Measurements from ENCODE around the gene CFAP46. TPM values are rescaled to one million over a fixed set of nuclear protein-coding genes. Genes with fewer than 3 reads are reported as not detected.
A peak's percentile ranks its signal among the peaks of the same experiment; 100 is the strongest.

CFAP46 gene
- total RNA-seq, 1 donor from 2014 or later = 1.6 TPM

DNA sequence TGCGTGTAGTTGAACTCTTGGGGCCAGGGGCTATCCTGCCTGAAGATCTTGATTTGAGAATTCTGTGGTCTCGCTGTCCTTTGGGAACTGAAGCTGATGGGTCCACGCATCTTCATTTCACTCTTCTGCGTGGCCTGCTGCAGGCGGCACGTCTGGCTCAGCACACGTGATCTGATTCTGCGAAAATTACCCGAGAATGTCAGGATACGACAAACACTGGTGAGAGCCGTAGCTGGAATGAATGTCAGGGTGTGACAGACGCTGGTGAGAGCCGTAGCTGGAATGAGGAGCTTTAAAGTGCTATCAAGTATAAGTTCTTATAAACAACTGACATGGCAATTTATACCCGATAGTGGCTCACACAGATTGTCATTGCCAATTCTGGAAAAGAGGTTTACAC is 44.6 kb upstream of the CFAP46 start:
- TF ChIP-seq CTCF (IDR thresholded peaks at IDR 0.05) = no peak
- no peak for TF ChIP-seq EZH2 (IDR thresholded peaks at IDR 0.05)
- TF ChIP-seq EZH2phosphoT487 (IDR thresholded peaks at IDR 0.05) = no peak
- H3F3A ChIP-seq (ENCODE audit: low read depth) = peaks cover 4% of the 10 kb centered on the region
- DNase-seq (ENCODE audit: low spot score) = no peak
- H3K9me3 ChIP-seq (ENCODE audit: low read depth) = no peaks in the 10 kb centered on the region
- H3K79me2 ChIP-seq (ENCODE audit: low read depth) = no peaks in the 10 kb centered on the region
- H3K9ac ChIP-seq = no peak overlapping the region
- Mint-ChIP-seq H3K27ac (peak overlapping the region; percentile 74), H3K4me3 (peak overlapping the region; percentile 50), H3K9me3 (no peaks in the 10 kb centered on the region), H3K4me1 (peaks cover 28% of the 10 kb centered on the region), H3K36me3 (no peaks in the 10 kb centered on the region), H3K27me3 (ENCODE audit: insufficient read depth, low read depth) (peaks cover 11% of the 10 kb centered on the region)
- H3K36me3 ChIP-seq = no peaks in the 10 kb centered on the region
- H3K27me3 ChIP-seq = peaks cover 5% of the 10 kb centered on the region
- no peak overlapping the region for H3K27ac ChIP-seq
- H3K4me1 ChIP-seq = peaks cover 5% of the 10 kb centered on the region
- H2AFZ ChIP-seq (replicated peaks) = no peak overlapping the region
- no peaks in the 10 kb centered on the region for H4K20me1 ChIP-seq (ENCODE audit: low read depth)
- no peak overlapping the region for H3K4me3 ChIP-seq
- H3K4me2 ChIP-seq = no peak overlapping the region

GRCh38 chr10:132986576-132986975 is 44.2 kb upstream of the CFAP46 start:
- no peaks in the 10 kb centered on the region for H3K36me3 Mint-ChIP-seq
- H3K4me1 Mint-ChIP-seq = peaks cover 26% of the 10 kb centered on the region

DNA sequence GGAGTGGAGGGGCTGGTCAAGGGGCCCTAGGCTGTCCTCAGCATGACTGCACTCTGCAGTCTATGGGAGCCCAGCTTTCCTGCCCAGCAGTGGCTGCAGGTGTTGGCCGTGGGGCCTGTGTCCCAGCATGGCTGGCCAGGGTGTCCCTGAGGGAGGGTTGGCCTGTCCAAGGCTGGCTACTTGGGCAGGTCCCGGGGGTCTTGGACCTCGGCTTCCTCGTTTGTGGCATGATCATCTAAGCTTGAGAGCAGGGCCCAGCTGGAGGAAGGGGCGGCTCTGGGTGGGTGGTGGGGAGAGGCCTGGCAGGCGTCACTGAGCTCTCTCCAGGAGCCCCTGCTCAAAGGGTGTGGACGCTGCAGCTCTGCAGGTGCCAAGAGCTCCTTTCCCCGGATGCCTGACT is 43.7 kb upstream of the CFAP46 start:
- Histone ChIP-seq H3K79me2 (ENCODE audit: low read depth) (no peaks in the 10 kb centered on the region), H3K27me3 (peaks cover 5% of the 10 kb centered on the region), H3K9ac (no peak overlapping the region), H4K20me1 (ENCODE audit: low read depth) (no peaks in the 10 kb centered on the region), H3K4me2 (no peak overlapping the region), H3K36me3 (no peaks in the 10 kb centered on the region), H3F3A (ENCODE audit: low read depth) (peaks cover 4% of the 10 kb centered on the region), H3K4me3 (no peak overlapping the region), H3K27ac (no peak overlapping the region), H3K4me1 (peaks cover 5% of the 10 kb centered on the region), H3K9me3 (ENCODE audit: low read depth) (no peaks in the 10 kb centered on the region), H2AFZ (replicated peaks) (no peak overlapping the region)
- H3K4me1 Mint-ChIP-seq = peaks cover 23% of the 10 kb centered on the region
- DNase-seq (ENCODE audit: low spot score) = no peak
- H3K36me3 Mint-ChIP-seq = no peaks in the 10 kb centered on the region
- H3K27ac Mint-ChIP-seq = no peak overlapping the region
- no peaks in the 10 kb centered on the region for H3K9me3 Mint-ChIP-seq
- H3K4me3 Mint-ChIP-seq = no peak overlapping the region
- no peak for TF ChIP-seq CTCF (IDR thresholded peaks at IDR 0.05)
- no peak for TF ChIP-seq EZH2 (IDR thresholded peaks at IDR 0.05)
- no peak for TF ChIP-seq EZH2phosphoT487 (IDR thresholded peaks at IDR 0.05)
- peaks cover 13% of the 10 kb centered on the region for H3K27me3 Mint-ChIP-seq (ENCODE audit: insufficient read depth, low read depth)

More at GRCh38 chr10:132986576-132986975, 44.2 kb upstream of the CFAP46 start:
- H3K4me3 Mint-ChIP-seq = no peak overlapping the region
- no peaks in the 10 kb centered on the region for H3K9me3 Mint-ChIP-seq
- Histone ChIP-seq H3K9me3 (ENCODE audit: low read depth) (no peaks in the 10 kb centered on the region), H2AFZ (replicated peaks) (no peak overlapping the region), H3K36me3 (no peaks in the 10 kb centered on the region), H3F3A (ENCODE audit: low read depth) (peaks cover 4% of the 10 kb centered on the region), H3K4me3 (no peak overlapping the region), H3K4me2 (no peak overlapping the region), H4K20me1 (ENCODE audit: low read depth) (no peaks in the 10 kb centered on the region), H3K27ac (no peak overlapping the region), H3K4me1 (peaks cover 5% of the 10 kb centered on the region), H3K9ac (no peak overlapping the region), H3K79me2 (ENCODE audit: low read depth) (no peaks in the 10 kb centered on the region), H3K27me3 (peaks cover 5% of the 10 kb centered on the region)
- no peak for DNase-seq (ENCODE audit: low spot score)
- H3K27me3 Mint-ChIP-seq (ENCODE audit: insufficient read depth, low read depth) = peaks cover 13% of the 10 kb centered on the region
- TF ChIP-seq EZH2phosphoT487 (IDR thresholded peaks at IDR 0.05) (no peak), CTCF (IDR thresholded peaks at IDR 0.05) (no peak), EZH2 (IDR thresholded peaks at IDR 0.05) (no peak)
- peak overlapping the region; percentile 74 for H3K27ac Mint-ChIP-seq
